HG03135 (cell line): ENCODE data around the gene RPS6KA1.
"Not testable (repeated sequence)": the region's sequence is repeated elsewhere in the genome, so short reads cannot be mapped to it uniquely, and the experiment has no call there.

Experiments used
- ATAC-seq: cut with Tn5 transposase; IDR thresholded peaks from one replicate; pipeline ENCODE4 v1.9.1; 2021; ENCODE audit warnings: mild to moderate bottlenecking, moderate library complexity; ENCODE audit not compliant: unreplicated experiment

RPS6KA1 gene

DNA sequence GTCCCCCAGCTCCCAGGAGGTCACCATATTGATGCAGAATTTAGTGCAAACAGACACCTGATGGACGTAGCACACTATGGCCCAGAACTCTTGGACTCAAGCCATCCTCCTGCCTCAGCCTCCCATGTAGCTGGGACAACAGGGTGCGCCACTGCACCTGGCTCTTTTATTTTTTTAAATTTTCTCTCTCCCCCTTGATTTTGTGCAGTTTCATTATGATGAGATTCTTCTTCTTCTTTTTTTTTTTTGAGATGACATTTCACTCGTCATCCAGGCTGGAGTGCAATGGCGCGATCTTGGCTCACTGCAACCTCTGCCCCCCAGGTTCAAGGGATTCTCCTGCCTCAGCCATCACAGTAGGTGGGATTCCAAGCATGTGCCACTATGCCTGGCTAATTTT, 63.8 kb downstream of the RPS6KA1 start:
- no peak for ATAC-seq

DNA sequence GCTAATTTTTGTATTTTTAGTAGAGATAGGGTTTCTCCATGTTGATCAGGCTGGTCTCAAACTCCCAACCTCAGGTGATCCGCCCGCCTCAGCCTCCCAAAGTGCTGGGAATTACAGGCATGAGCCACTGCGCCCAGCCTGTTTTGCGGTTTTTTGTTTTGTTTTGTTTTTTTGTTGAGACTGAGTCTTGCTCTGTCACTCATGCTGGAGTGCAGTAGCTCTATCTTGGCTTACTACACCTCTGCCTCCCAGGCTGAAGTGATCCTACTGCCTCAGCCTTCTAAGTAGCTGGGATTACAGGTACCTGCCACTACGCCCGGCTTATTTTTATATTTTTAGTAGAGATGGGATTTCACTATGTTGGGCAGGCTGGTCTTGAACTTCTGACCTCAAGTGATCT, 65.0 kb downstream of the RPS6KA1 start:
- ATAC-seq = not testable (repeated sequence)

DNA sequence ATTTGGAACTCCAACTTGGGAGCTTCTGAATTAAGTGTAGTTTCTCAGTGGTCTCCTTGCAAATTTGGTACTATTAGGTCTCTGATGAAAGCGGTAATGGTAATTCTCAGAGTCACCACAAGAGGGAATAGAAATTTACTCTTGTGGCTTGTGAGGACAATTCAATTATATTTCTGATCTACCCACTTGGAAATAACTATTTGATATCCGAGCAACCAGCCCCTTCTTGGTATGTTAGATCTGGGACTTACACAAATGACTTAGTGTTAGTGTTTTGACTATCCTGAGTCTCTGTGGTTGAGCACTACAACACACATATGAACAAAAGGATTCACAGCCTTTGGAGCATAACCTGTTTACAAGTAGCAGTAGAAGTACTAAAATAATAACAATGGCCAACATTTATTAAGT, 68.1 kb downstream of the RPS6KA1 start:
- no peak for ATAC-seq

DNA sequence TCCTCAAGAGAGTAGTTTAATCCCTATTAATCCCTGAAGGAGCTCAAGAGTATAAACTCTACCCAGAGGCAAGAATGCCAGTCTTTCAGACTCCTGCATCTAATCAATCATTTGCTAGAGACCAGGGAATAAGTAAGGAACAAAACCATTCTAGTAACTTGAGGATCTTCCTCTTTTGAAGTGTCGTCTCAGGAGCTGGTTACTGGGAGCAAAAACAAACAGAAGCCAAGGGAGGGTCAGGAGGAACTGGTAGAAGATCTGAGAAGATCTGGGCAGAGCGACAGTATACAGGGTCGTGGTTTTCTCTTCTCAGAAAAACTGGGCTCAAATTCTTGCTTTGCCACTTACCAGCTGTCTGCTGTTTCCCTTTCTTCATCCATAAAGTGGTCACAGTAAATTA, 69.3 kb downstream of the RPS6KA1 start:
- no peak for ATAC-seq

DNA sequence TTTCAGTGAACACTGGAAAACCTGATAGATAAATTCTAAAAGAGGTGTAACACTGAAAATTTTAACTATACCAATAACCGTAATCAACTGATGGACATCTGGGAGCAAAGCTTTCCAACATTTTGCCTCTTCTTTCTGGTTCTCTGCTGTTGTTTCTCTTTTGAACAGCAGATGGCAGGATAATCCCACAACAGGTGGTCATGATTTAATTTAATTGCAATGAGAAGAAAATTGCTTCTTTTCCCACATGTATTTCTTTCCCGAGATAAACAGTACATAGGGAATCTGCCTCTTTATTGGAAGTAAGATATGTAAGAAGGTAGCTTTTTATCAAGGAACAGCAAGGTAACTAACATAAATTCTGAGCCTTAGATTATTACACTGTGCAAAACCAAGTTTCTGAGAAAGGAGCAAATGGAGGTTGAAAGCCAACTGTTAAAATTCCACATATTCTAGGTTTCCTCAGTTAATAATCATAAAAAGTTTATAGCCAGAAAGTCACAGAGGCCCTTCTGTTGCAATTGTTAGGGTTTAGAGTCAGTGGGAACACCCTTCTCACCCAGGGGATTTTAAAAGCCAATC, 72.9 kb downstream of the RPS6KA1 start:
- ATAC-seq = no peak

DNA sequence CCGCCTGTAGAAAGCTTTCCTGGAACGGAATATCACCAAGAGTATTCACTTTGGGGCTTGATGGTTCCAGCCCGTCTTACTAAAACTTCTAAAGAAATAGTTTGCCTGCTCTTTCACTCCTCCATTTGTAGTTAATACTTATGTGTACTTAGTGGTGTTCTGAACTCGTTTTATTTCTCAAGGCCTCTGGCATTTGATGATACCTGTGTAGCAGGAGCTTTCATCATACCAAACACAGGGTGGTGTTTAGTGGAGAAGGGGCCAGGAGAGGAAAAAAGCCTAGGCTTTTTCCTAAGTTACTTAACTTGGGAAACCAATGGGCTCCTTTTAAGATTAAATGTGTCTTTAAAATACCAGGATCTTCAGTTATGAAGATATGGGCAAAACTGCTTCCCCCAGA, 74.3 kb downstream of the RPS6KA1 start:
- no peak for ATAC-seq

DNA sequence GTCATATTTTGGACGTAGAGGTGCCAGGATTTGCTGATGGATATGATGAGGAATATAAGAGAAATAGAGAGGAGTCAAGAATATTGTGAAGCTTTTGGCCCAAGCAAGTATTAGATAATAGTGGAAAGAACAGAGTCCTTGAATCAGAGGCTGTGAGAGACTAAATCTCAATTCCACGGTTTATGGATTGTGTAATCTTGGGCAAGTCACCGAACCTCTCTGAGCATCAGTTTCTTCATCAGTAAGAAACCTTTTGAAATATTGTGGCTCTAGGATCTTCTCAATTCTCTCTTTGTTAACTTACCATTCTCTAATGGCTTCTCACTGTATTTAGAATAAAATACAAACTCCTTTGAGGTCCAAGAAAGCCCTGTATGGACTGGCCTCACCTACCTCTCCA, 77.6 kb downstream of the RPS6KA1 start:
- ATAC-seq = no peak

DNA sequence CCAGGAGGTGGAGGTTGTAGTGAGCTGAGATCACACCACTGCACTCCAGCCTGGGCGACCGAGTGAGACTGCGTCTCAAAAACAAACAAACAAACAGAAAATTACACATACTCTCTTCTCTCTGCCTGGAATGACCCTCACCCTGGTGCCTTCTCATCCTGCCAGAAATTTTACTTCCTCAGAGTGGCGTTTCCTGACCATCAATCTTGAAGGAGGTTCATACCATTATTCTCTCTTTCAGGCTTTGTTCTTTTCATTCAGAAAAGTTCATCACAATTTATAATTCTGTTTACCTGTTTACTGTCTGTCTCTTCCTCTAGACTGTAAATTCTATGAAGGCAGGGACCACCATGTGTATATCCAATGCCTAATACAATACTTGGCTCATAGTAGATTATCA, 79.3 kb downstream of the RPS6KA1 start:
- ATAC-seq = no peak

DNA sequence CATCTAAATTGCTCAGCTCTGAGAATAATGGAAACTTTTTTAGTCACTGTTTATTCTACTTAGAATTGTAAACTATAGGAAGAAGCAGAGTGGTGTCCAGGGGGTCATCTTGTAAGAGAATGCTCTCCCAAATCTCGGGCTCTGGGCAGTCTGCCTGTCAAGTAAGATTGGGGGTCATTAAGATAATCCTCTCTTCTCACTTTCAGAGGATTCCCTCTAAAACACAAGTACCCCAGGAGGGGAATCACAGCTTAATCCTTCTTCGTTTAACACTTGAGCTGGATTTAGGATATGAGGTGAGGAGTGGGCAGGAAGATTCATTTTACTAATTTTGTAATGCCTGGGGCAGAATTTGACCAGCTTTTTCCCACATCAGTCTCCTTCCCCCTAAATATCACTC, 81.2 kb downstream of the RPS6KA1 start:
- ATAC-seq = no peak

DNA sequence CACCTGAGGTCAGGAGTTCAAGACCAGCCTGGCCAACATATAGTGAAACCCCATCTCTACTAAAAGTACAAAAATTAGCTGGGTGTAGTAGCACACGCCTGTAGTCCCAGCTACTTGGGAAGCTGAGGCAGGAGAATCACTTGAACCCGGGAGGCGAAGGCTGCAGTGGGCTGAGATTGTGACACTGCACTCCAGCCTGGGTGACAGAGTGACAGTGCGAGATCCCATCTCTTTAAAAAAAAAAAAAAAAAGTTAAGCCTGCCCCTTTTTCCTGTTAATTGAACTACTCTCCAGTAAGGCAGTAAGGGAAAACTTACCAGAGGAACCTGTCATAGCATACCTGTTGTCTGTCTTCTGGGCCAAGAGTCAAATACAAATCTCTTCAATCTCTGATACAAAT, 83.1 kb downstream of the RPS6KA1 start:
- ATAC-seq = not testable (repeated sequence)

DNA sequence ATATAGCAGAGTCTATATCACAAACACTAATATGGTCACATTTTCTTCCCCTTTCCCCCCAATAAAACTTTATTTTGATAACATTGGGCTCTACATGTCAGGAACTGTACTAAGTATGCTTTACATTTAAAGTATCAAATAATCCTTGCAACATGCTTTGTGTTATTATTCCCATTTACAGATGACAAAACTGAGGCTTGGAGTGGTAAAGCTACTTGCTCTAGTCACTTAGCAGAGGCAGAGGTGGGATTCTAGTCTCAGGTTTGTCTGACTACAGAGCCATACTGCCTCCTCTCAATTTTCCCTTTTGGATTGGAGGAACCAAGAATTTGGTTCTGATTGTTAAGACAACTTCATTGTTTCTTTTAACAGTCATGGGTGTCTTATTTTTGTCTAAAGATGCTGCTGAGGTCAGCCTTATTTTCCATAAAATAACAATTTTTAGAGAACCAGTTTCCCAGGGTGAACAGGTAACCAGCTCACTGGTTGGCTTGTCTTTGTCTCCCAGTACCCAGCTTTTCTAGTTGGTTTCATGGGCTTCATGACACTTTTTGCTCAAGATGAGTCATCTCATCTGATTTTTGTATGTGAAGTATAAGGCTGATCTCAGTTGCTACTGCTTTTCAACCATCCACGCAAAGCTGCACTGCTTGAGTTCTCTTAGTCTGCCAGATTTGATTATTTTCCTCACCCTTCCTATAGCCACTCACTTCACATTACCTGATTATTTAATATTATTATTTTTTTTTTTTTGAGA, 85.3 kb downstream of the RPS6KA1 start:
- ATAC-seq = no peak

DNA sequence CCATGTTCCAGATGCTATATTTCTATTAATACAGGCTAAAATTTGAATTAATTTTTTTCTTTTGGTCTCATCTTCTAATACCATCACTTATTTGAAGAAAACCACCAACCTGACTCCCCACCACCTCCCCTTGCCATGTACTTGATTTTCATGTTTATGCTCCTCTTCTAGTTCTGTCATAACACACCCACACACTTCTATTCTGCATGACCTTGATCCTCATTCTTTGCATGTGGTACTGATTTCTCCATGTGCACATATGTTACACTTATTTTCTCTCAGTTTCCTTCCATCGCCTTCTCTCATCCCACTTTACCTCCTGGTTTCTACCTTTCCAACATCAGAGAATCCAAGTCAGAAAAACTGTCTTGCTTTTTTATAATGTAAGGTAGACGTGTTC, 87.3 kb downstream of the RPS6KA1 start:
- ATAC-seq = no peak

DNA sequence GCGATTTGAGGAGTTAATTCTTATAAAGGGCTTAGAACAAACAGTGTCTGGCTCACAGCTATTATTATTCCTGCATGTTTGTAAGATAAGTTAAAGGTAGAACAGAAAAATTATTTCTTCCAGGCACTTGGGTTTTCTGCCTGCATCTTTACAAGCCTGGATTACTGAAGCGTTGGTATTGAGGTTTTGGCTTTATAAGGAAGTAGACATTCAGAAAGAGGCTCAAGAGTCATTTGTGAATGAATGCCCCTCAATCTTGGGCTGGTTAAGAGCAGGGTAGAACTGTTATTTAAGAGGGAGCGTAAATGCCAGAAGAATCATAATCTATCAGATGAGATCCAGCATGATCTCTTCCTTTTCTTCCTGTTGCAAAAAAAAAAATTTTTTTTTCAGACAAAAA, 89.0 kb downstream of the RPS6KA1 start:
- ATAC-seq = no peak
